Natural killer cell treated with Interleukin-12 subunit alpha and Interleukin-12 subunit beta and Interleukin-15 and Interleukin-18, amount 100 ng/mL, for 72 hours (primary cell): ENCODE results near the gene SLC31A2. TPM values are rescaled to one million over a fixed set of nuclear protein-coding genes. Genes with fewer than 3 reads are reported as not detected.

Experiments used
- ATAC-seq, 2 donors: fragments of 150-1000 bp; cut with Tn5 transposase in 1 of 2; sonication (Bioruptor Pico), chemical (Tn5 transposase) in 1 of 2; 2 replicates each; pipeline ENCODE4 v1.10.0; 2021
- DNase-seq: peaks from one replicate; pipeline ENCODE4 v3.0.0; 2022; ENCODE audit warnings: low spot score
- H3K27ac Mint-ChIP-seq, 2 donors: 1 replicate in 1 of 2; 2 replicates in 1 of 2; pipeline ENCODE4 v1.8.0; 2022; ENCODE audit warnings: mixed read lengths in 2 of 2, mild to moderate bottlenecking in 1 of 2, moderate library complexity in 1 of 2
- H3K27me3 Mint-ChIP-seq, 2 donors: 1 replicate in 1 of 2; 2 replicates in 1 of 2; pipeline ENCODE4 v1.8.0; 2022; ENCODE audit warnings: mixed read lengths in 2 of 2
- H3K36me3 Mint-ChIP-seq: one replicate; pipeline ENCODE4 v1.8.0; 2022; ENCODE audit warnings: mixed read lengths
- H3K4me1 Mint-ChIP-seq, 2 donors: 1 replicate in 1 of 2; 2 replicates in 1 of 2; pipeline ENCODE4 v1.8.0; 2022; ENCODE audit warnings: low read depth in 2 of 2, mixed read lengths in 2 of 2, mild to moderate bottlenecking in 1 of 2
- H3K4me3 Mint-ChIP-seq: one replicate; pipeline ENCODE4 v1.8.0; 2022; ENCODE audit warnings: mixed read lengths
- H3K9me3 Mint-ChIP-seq: 2 replicates; pipeline ENCODE4 v1.8.0; 2022; ENCODE audit warnings: mixed read lengths
- total RNA-seq, 2 donors: library from RNA; stranded (reverse); gene quantifications; one replicate each; pipeline ENCODE4 v1.2.3, GENCODE V29; 2022

Gene SLC31A2
- total RNA-seq, 2 donors from 2014 or later = 4.3 to 4.8 TPM

DNA sequence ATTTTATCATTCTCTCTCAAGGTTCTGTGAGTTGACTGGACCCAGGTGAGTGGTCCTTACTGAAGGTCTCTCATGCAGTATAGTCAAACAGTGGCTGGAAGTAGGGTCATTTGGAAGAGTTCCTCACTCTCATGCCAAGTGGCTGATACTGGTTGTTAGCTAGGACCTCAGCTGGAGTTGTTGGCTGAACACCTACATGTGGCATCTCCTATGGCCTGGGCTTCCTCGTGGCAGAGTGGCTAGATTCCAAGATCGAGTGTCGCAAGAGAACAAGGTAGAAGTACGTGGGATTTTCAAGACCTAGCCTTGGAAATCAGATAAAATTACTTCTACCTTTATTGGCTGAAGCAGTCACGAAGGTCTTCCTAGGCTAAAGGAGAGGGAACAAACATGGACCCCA, 7.6 kb downstream of the SLC31A2 start:
- Mint-ChIP-seq H3K4me3 (no peak overlapping the region), H3K27ac (no peak overlapping the region)
- no peak for DNase-seq

DNA sequence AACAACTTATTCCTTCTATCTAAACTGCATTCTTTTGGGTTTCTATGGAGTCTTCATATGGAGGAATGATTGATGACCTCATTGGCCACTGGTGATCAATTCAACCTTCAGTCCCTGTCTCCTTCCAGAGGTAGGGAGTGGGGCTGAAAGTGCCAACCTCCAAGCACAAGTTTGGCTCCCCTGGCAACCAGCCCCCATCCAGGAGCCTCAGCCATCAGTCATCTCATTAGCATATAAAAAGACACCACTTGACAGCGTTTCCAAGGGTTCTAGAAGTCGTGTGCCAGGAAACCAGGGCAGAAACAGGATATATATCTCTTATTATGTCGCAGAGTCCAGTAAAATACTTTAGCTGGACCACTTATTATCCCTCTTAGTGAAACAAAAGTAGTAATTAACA, 9.8 kb downstream of the SLC31A2 start:
- DNase-seq (no peak), ATAC-seq (no peak)
- Mint-ChIP-seq H3K4me3 (no peak overlapping the region), H3K4me1 (peaks cover 8 to 15% of the 10 kb centered on the region in 2 donors), H3K9me3 (no peaks in the 10 kb centered on the region), H3K27ac (no peak overlapping the region), H3K27me3 (no peaks in the 10 kb centered on the region), H3K36me3 (peaks cover 4% of the 10 kb centered on the region)

More for the DNA sequence above, 7.6 kb downstream of the SLC31A2 start:
- H3K27me3 Mint-ChIP-seq = no peaks in the 10 kb centered on the region
- H3K9me3 Mint-ChIP-seq = no peaks in the 10 kb centered on the region
- H3K36me3 Mint-ChIP-seq = no peaks in the 10 kb centered on the region
- no peak for ATAC-seq
- peaks cover 11 to 20% of the 10 kb centered on the region in 2 donors for H3K4me1 Mint-ChIP-seq

DNA sequence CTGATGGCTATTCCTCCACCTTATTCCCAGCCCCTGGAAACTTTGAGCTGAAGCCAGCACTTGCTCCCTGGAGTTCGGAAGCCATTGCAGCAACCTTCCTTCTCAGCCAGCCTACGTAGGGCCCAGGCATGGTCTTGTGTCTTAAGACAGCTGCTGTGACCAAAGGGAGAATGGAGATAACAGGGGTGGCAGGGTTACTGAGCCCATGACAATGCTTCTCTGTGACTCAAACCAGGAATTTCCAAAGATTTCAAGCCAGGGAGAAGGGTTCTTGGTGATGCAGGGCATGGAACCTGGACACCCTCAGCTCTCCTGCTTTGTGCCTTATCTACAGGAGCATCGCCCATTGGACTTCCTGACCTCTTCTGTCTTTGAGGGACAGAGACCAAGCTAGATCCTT, 12.2 kb downstream of the SLC31A2 start:
- Mint-ChIP-seq H3K9me3 (no peaks in the 10 kb centered on the region), H3K4me1 (peaks cover 0 to 6% of the 10 kb centered on the region in 2 donors), H3K27me3 (no peaks in the 10 kb centered on the region), H3K4me3 (no peak overlapping the region), H3K36me3 (peaks cover 17% of the 10 kb centered on the region), H3K27ac (no peak overlapping the region)
- ATAC-seq = no peak
- DNase-seq = no peak

DNA sequence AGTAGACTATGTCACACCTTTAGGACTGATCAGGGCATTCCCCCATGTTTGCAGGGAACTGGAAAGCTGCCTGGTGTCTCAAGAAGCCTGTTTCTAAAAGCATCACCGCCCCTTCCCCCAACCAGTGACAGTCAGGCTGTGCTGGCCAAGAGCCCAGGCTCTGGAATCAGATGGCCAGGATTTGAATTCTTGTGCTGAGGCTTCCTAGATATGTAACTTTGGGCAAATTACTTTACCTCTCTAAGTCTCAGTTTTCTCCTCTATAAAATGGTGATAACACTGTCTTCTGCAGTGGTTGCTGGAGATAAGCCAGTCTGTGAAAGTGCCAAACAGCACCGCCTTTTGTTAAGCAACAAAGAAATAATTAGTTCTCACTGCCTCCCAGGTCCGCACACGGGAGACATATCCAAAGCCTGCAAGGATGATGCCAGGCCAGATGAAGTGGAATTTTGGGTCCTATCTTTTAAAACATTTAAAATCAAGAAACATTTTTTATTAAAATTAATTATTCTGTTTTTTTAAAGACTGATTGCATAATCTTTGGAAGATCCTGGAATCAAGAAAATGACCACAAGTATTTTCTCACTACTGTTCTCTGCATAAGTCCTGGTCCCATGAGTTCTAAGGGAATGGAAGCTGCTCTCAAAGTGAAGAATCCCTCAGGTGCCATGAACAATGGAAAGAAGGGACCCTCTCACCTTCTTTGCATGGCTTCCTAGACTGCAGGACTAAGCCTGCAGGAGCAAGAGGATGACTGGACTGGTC, 13.9 kb downstream of the SLC31A2 start:
- H3K36me3 Mint-ChIP-seq = peaks cover 20% of the 10 kb centered on the region
- H3K4me1 Mint-ChIP-seq = peaks cover 0 to 3% of the 10 kb centered on the region in 2 donors
- H3K27me3 Mint-ChIP-seq = no peaks in the 10 kb centered on the region
- DNase-seq (no peak), ATAC-seq (no peak)
- H3K9me3 Mint-ChIP-seq = no peaks in the 10 kb centered on the region
- no peak overlapping the region for H3K27ac Mint-ChIP-seq
- no peak overlapping the region for H3K4me3 Mint-ChIP-seq

DNA sequence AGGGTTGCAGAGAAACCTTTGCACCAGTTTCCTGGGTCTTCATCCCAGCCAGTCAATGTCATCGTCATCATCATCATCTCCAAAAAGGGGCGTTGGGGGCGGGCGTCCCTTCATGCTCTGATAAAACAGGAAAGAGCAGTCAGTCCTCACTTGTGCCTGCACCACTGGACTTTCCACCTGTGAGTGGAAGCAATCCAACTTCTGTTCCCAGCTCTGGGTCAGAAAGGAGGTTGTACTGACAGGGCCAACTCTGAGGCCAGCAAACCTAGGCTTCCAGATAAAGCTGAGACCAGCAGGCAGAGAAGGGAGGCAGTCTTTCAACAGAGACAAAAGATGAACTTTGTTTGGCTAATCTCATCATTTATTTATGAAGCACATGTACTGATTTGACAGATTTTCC, 15.2 kb downstream of the SLC31A2 start:
- no peak overlapping the region for H3K27ac Mint-ChIP-seq
- no peak for ATAC-seq
- peaks cover 23% of the 10 kb centered on the region for H3K36me3 Mint-ChIP-seq
- no peak overlapping the region for H3K4me3 Mint-ChIP-seq
- peaks cover 0 to 3% of the 10 kb centered on the region in 2 donors for H3K4me1 Mint-ChIP-seq
- H3K27me3 Mint-ChIP-seq = no peaks in the 10 kb centered on the region
- no peak for DNase-seq
- H3K9me3 Mint-ChIP-seq = no peaks in the 10 kb centered on the region

DNA sequence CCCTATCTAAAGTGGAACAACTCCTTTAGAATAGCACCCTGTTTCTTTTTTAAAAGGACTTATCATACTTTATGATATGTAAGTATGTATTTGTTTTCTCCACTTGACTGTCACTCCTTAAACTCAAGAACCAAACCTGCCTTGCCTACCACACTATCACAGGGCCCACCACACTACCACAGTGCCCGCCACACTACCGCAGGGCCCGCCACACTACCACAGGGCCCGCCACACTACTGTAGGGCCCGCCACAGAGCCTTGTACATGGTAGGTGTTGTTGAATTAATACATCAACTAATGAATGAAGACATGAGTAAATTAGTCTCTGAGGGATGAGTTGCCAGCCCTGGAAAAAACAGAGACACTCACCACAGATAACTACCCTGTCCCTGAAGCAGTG, 18.0 kb downstream of the SLC31A2 start:
- no peak for ATAC-seq
- Mint-ChIP-seq H3K4me3 (no peak overlapping the region), H3K9me3 (no peaks in the 10 kb centered on the region), H3K36me3 (peaks cover 35% of the 10 kb centered on the region), H3K4me1 (peaks cover 0 to 3% of the 10 kb centered on the region in 2 donors), H3K27me3 (no peaks in the 10 kb centered on the region), H3K27ac (peak overlapping the region in 1 of 2 donors; percentile 23)
- DNase-seq = no peak

GRCh38 chr9:113173341-113173740, 22.5 kb downstream of the SLC31A2 start:
- peaks cover 47% of the 10 kb centered on the region for H3K36me3 Mint-ChIP-seq
- no peak overlapping the region for H3K27ac Mint-ChIP-seq
- no peaks in the 10 kb centered on the region for H3K9me3 Mint-ChIP-seq
- no peaks in the 10 kb centered on the region for H3K27me3 Mint-ChIP-seq
- H3K4me1 Mint-ChIP-seq = no peaks in the 10 kb centered on the region
- no peak overlapping the region for H3K4me3 Mint-ChIP-seq
- DNase-seq (no peak), ATAC-seq (no peak)

DNA sequence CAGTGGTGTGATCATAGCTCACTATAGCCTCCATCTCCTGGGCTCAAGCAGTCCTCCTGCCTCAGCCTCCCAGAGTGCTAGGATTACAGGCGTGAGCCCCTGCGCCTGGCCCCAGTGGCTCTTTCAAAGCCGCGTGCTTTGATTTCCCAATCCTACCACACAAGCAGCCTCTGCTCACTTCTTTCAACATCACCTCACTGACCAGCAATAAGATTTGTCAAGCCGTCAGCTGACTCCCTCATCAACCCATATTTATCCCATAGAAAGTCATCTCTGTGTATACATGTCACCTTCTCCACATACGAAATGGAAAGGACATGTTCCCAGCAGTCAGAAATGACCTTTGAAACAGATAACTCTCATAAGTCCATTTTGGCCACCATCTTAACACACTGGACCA, 26.0 kb downstream of the SLC31A2 start:
- Mint-ChIP-seq H3K27ac (no peak overlapping the region), H3K36me3 (peaks cover 58% of the 10 kb centered on the region), H3K4me3 (no peak overlapping the region), H3K4me1 (no peaks in the 10 kb centered on the region), H3K27me3 (no peaks in the 10 kb centered on the region), H3K9me3 (no peaks in the 10 kb centered on the region)
- peak in 1 of 2 donors; percentile 36 for ATAC-seq
- DNase-seq = no peak

DNA sequence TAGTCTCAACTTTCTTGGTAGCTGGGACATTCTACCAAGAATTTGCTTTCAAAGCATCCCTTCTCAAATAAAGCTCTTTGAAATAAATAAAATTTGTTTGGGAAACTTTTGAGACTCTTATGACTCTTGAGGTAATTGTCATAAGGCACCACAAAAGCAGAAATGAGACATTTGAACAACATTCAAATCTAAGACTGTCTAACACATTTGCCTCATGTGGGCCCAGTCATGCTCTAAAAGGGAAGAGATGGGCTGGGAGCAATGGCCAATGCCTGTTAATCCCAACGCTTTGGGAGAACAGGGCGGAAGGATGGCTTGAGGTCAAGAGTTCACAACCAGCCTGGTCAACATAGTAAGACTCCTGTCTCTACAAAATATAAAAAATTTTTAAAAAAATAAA, 26.4 kb downstream of the SLC31A2 start:
- Mint-ChIP-seq H3K27ac (no peak overlapping the region), H3K4me3 (no peak overlapping the region), H3K36me3 (peaks cover 59% of the 10 kb centered on the region), H3K27me3 (no peaks in the 10 kb centered on the region), H3K4me1 (no peaks in the 10 kb centered on the region), H3K9me3 (no peaks in the 10 kb centered on the region)
- ATAC-seq (no peak), DNase-seq (no peak)

DNA sequence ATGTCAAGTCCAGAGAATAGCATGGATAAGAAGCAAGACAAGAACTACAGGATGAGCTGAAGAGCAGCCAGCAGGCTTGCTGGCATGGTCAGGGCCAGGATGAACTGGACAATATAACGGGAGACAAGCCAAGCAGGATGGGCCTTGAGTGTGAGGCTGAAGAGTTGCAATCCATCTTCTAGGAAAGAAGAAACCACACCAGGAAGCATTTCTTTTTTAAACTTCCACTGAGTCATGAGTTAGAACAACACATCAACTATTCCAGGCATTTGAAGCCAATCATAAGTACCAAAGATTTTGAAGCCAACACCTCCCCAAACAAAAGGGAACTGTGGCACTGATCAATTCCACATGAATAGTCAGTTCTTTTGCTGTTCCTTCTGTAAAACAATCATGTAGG, 27.3 kb downstream of the SLC31A2 start:
- Mint-ChIP-seq H3K4me3 (no peak overlapping the region), H3K27me3 (no peaks in the 10 kb centered on the region), H3K4me1 (peaks cover 0 to 3% of the 10 kb centered on the region in 2 donors), H3K36me3 (peaks cover 57% of the 10 kb centered on the region), H3K27ac (no peak overlapping the region), H3K9me3 (no peaks in the 10 kb centered on the region)
- DNase-seq (no peak), ATAC-seq (no peak)

DNA sequence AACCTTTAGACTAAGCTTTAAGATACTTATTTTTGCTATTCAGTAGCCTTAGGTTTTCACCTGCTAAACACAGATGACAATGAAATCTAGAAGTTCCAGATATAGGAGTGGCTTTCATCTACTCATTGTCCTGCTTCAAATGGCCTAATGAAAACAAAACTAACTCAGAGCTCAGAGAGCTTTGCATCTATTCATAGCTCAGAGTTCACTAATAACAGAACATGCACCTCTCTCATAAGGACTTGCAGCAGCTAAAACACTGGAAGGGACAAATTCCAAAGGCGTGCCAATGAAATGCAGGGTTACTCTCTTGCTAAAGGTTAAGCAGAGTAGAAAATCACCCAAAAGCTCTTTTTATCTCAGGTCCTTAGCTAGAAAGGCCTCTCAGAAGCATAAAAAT, 29.0 kb downstream of the SLC31A2 start:
- DNase-seq (no peak), ATAC-seq (no peak)
- H3K36me3 Mint-ChIP-seq = peaks cover 55% of the 10 kb centered on the region
- no peak overlapping the region for H3K4me3 Mint-ChIP-seq
- H3K27me3 Mint-ChIP-seq = no peaks in the 10 kb centered on the region
- H3K9me3 Mint-ChIP-seq = no peaks in the 10 kb centered on the region
- H3K4me1 Mint-ChIP-seq = peaks cover 0 to 3% of the 10 kb centered on the region in 2 donors
- H3K27ac Mint-ChIP-seq = no peak overlapping the region

GRCh38 chr9:113181165-113181564, 30.4 kb downstream of the SLC31A2 start:
- Mint-ChIP-seq H3K36me3 (peaks cover 64% of the 10 kb centered on the region), H3K27me3 (no peaks in the 10 kb centered on the region), H3K4me1 (peaks cover 3 to 5% of the 10 kb centered on the region in 2 donors), H3K9me3 (no peaks in the 10 kb centered on the region), H3K27ac (no peak overlapping the region), H3K4me3 (no peak overlapping the region)
- DNase-seq (no peak), ATAC-seq (no peak)

DNA sequence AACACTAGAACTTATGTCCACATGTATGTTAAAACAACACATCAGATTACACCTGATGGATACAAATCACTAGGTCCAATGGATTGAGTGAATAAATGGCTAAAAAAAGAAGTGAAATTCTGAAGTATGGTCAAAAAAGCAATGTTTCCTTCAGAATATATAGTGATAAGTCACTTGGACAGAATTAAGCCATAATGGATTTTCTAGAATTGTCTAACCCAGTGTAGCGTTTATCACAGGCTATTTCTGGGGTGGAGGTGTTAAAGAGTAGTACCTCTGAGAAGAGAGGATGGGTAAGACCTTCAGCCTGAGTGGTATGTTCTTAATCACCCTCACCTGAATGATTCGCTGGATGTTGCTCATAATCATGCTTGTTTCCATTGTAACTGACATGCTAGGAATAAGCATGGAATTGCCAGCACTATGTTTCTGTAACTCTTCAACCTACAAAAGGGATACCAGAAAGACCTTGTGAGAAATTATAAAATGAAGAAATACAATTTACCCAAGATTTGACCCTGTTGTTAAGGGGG, 33.2 kb downstream of the SLC31A2 start:
- H3K4me1 Mint-ChIP-seq = peaks cover 9 to 10% of the 10 kb centered on the region in 2 donors
- H3K36me3 Mint-ChIP-seq = peaks cover 51% of the 10 kb centered on the region
- H3K4me3 Mint-ChIP-seq = no peak overlapping the region
- DNase-seq (no peak), ATAC-seq (no peak)
- no peak overlapping the region for H3K27ac Mint-ChIP-seq
- no peaks in the 10 kb centered on the region for H3K9me3 Mint-ChIP-seq
- H3K27me3 Mint-ChIP-seq = no peaks in the 10 kb centered on the region

- H3K4me3 Mint-ChIP-seq = no peak overlapping the region
- H3K27ac Mint-ChIP-seq = no peak overlapping the region
- peaks cover 9 to 10% of the 10 kb centered on the region in 2 donors for H3K4me1 Mint-ChIP-seq
- no peaks in the 10 kb centered on the region for H3K27me3 Mint-ChIP-seq
- no peaks in the 10 kb centered on the region for H3K9me3 Mint-ChIP-seq
- H3K36me3 Mint-ChIP-seq = peaks cover 51% of the 10 kb centered on the region
- DNase-seq (no peak), ATAC-seq (no peak)
These were observed 33.7 kb downstream of the SLC31A2 start for GRCh38 chr9:113184539-113184938.
